ENCODE measurements around the gene ADI1.

Gene ADI1

DNA sequence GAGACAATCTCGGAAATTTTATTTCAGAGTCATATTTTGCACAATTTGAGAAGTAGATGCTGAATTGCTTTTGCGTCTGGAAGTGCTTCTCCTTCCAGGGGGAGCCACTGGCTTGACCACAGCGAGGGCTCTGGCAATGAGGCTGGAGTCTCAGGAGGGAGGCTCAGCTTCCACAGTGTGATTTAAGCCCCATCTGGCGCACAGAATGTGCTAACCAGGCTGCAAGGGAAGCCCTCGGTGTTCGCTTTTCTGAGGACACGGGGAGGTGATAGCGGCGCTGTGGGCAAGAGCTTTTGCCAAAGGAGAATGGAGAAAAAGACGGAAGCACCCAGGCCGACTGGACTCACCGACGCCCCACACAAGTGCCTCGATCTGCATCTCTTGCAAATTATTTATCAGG is 52.4 kb downstream of the ADI1 start:
- Histone ChIP-seq H2AFZ (ENCODE audit: low read length) (no peak overlapping the region), H2AK5ac (ENCODE audit: low read depth, low read length) (no peak overlapping the region), H3K4me1 (ENCODE audit: control insufficient read depth in 2 of 2, insufficient read depth in 1 of 2, low read depth in 1 of 2, low read length in 2 of 2) (peaks cover 0 to 11% of the 10 kb centered on the region in 2 donors), H4K91ac (ENCODE audit: low read depth, low read length, poor library complexity) (no peak overlapping the region), H4K8ac (ENCODE audit: low read depth, low read length) (no peak overlapping the region), H3K14ac (ENCODE audit: low read length) (no peak overlapping the region), H3K27me3 (ENCODE audit: control insufficient read depth in 3 of 3, insufficient read depth in 3 of 3, low read depth in 1 of 3, low read length in 3 of 3) (no peaks in the 10 kb centered on the region), H2BK5ac (ENCODE audit: low read length) (no peak overlapping the region), H3K4ac (ENCODE audit: low read length) (no peak overlapping the region), H3K9ac (ENCODE audit: low read depth, low read length, poor library complexity) (no peak overlapping the region), H3K23ac (ENCODE audit: low read depth, low read length, poor library complexity) (no peak overlapping the region), H3K79me1 (ENCODE audit: low read depth, low read length) (no peaks in the 10 kb centered on the region), H3K36me3 (replicated peaks in 1 of 2; ENCODE audit: control insufficient read depth in 2 of 2, insufficient read depth in 2 of 2, low read length in 2 of 2) (peaks cover 15 to 85% of the 10 kb centered on the region in 2 donors), H2BK120ac (ENCODE audit: low read depth, low read length) (no peak overlapping the region), H3K4me3 (ENCODE audit: low read length in 2 of 2) (no peak overlapping the region), H3K27ac (replicated peaks; ENCODE audit: low read length) (no peak overlapping the region), H3K4me2 (ENCODE audit: insufficient read depth, low read length, poor library complexity, severe bottlenecking) (no peak overlapping the region), H3K9me3 (replicated peaks in 1 of 2; ENCODE audit: control insufficient read depth in 2 of 2, insufficient read depth in 1 of 2, low read depth in 1 of 2, low read length in 2 of 2) (no peaks in the 10 kb centered on the region), H3K18ac (ENCODE audit: low read length) (no peak overlapping the region), H2BK15ac (ENCODE audit: low read length) (no peak overlapping the region), H2BK12ac (ENCODE audit: low read length) (no peak overlapping the region)
- WGBS, 2 donors (ENCODE audit: extremely low coverage in 2 of 2, insufficient read length in 2 of 2, insufficient replicate concordance in 1 of 2): no CpG with 5 or more reads among the region's 14 CpGs
- no peak for DNase-seq (ENCODE audit: low spot score)

DNA sequence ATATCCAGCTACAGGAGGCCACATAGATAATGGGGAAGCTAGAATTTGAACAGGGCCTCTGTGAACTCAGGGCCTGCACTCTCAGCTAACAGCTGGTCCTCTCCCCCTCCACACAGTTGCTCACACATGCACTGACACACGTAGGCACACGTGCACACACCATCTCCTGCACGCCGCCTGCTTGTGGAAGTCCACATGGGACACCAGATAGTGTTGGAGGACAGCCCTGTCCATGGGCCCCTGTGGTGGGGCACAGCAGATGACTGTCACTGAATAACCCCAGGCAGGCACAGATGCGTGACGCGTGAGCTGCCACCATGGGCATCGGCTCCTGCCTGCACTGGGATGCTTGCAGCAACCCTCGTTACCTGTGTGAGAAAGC is 52.9 kb downstream of the ADI1 start:
- H3K4me2 ChIP-seq (ENCODE audit: insufficient read depth, low read length, poor library complexity, severe bottlenecking): no peak overlapping the region
- no peak overlapping the region for H2BK15ac ChIP-seq (ENCODE audit: low read length)
- no peak overlapping the region for H4K91ac ChIP-seq (ENCODE audit: low read depth, low read length, poor library complexity)
- H3K4ac ChIP-seq (ENCODE audit: low read length): no peak overlapping the region
- H3K9ac ChIP-seq (ENCODE audit: low read depth, low read length, poor library complexity): peak overlapping the region; percentile 80
- H2BK12ac ChIP-seq (ENCODE audit: low read length): peak overlapping the region; percentile 93
- H2AFZ ChIP-seq (ENCODE audit: low read length): no peak overlapping the region
- no peaks in the 10 kb centered on the region for H3K79me1 ChIP-seq (ENCODE audit: low read depth, low read length)
- H3K4me3 ChIP-seq (ENCODE audit: low read length in 2 of 2): peak overlapping the region in 1 of 2 donors; percentile 42
- peaks cover 13 to 82% of the 10 kb centered on the region in 2 donors for H3K36me3 ChIP-seq (replicated peaks in 1 of 2; ENCODE audit: control insufficient read depth in 2 of 2, insufficient read depth in 2 of 2, low read length in 2 of 2)
- no peak overlapping the region for H3K27ac ChIP-seq (replicated peaks; ENCODE audit: low read length)
- no peak overlapping the region for H2BK120ac ChIP-seq (ENCODE audit: low read depth, low read length)
- H4K8ac ChIP-seq (ENCODE audit: low read depth, low read length): no peak overlapping the region
- H3K9me3 ChIP-seq (replicated peaks in 1 of 2; ENCODE audit: control insufficient read depth in 2 of 2, insufficient read depth in 1 of 2, low read depth in 1 of 2, low read length in 2 of 2): no peaks in the 10 kb centered on the region
- no peak for DNase-seq (ENCODE audit: low spot score)
- no peak overlapping the region for H2AK5ac ChIP-seq (ENCODE audit: low read depth, low read length)
- H3K23ac ChIP-seq (ENCODE audit: low read depth, low read length, poor library complexity): peak overlapping the region; percentile 60
- no peak overlapping the region for H3K14ac ChIP-seq (ENCODE audit: low read length)
- peaks cover 0 to 11% of the 10 kb centered on the region in 2 donors for H3K4me1 ChIP-seq (ENCODE audit: control insufficient read depth in 2 of 2, insufficient read depth in 1 of 2, low read depth in 1 of 2, low read length in 2 of 2)
- H3K27me3 ChIP-seq (ENCODE audit: control insufficient read depth in 3 of 3, insufficient read depth in 3 of 3, low read depth in 1 of 3, low read length in 3 of 3): no peaks in the 10 kb centered on the region
- H3K18ac ChIP-seq (ENCODE audit: low read length): peak overlapping the region; percentile 78
- H2BK5ac ChIP-seq (ENCODE audit: low read length): no peak overlapping the region
- WGBS, 2 donors (ENCODE audit: extremely low coverage in 2 of 2, insufficient read length in 2 of 2, insufficient replicate concordance in 1 of 2): no CpG with 5 or more reads among the region's 9 CpGs

DNA sequence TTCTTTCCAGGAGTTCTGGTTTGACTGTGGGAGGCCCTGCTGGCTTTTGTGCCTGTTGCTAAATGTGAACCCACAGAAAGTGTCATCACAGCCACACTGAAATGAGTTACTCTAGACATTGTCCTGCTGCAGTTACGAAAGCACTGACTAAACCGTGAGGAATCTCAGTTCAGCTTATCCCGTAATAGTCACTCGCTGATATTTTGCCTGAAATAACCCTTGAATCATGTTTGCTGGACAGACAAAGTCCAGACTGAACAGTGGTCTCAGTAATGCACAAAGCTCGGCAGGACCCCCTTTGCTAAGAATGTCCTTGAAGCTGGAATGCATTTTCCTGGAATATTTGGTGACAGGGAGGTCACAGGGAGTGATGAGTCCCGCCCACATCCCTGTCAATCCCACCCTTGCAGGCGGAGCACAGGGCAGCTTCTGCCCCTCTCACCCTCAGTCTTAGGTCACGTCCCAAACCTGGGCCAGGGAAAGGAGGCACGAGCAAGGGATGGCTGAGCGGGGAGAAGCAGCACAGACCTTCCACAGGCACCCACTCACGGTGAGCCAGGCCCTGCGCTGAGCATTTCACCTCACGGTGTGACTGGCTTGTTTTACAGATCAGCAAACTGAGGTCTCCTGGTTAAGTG is 53.4 kb downstream of the ADI1 start:
- H2BK5ac ChIP-seq (ENCODE audit: low read length): no peak overlapping the region
- peaks cover 13 to 78% of the 10 kb centered on the region in 2 donors for H3K36me3 ChIP-seq (replicated peaks in 1 of 2; ENCODE audit: control insufficient read depth in 2 of 2, insufficient read depth in 2 of 2, low read length in 2 of 2)
- no peak overlapping the region for H4K8ac ChIP-seq (ENCODE audit: low read depth, low read length)
- H3K4me1 ChIP-seq (ENCODE audit: control insufficient read depth in 2 of 2, insufficient read depth in 1 of 2, low read depth in 1 of 2, low read length in 2 of 2): peaks cover 0 to 11% of the 10 kb centered on the region in 2 donors
- no peak overlapping the region for H3K4me3 ChIP-seq (ENCODE audit: low read length in 2 of 2)
- no peaks in the 10 kb centered on the region for H3K27me3 ChIP-seq (ENCODE audit: control insufficient read depth in 3 of 3, insufficient read depth in 3 of 3, low read depth in 1 of 3, low read length in 3 of 3)
- no peak overlapping the region for H3K14ac ChIP-seq (ENCODE audit: low read length)
- H3K4ac ChIP-seq (ENCODE audit: low read length): no peak overlapping the region
- no CpG with 5 or more reads among the region's 13 CpGs for WGBS, 2 donors (ENCODE audit: extremely low coverage in 2 of 2, insufficient read length in 2 of 2, insufficient replicate concordance in 1 of 2)
- H3K79me1 ChIP-seq (ENCODE audit: low read depth, low read length): no peaks in the 10 kb centered on the region
- H2BK12ac ChIP-seq (ENCODE audit: low read length): no peak overlapping the region
- H3K23ac ChIP-seq (ENCODE audit: low read depth, low read length, poor library complexity): peak overlapping the region; percentile 60
- no peak overlapping the region for H2AFZ ChIP-seq (ENCODE audit: low read length)
- H4K91ac ChIP-seq (ENCODE audit: low read depth, low read length, poor library complexity): no peak overlapping the region
- H2AK5ac ChIP-seq (ENCODE audit: low read depth, low read length): no peak overlapping the region
- H3K9ac ChIP-seq (ENCODE audit: low read depth, low read length, poor library complexity): no peak overlapping the region
- H3K9me3 ChIP-seq (replicated peaks in 1 of 2; ENCODE audit: control insufficient read depth in 2 of 2, insufficient read depth in 1 of 2, low read depth in 1 of 2, low read length in 2 of 2): no peaks in the 10 kb centered on the region
- no peak overlapping the region for H2BK15ac ChIP-seq (ENCODE audit: low read length)
- no peak for DNase-seq (ENCODE audit: low spot score)
- H2BK120ac ChIP-seq (ENCODE audit: low read depth, low read length): no peak overlapping the region
- no peak overlapping the region for H3K4me2 ChIP-seq (ENCODE audit: insufficient read depth, low read length, poor library complexity, severe bottlenecking)
- peak overlapping the region; percentile 78 for H3K18ac ChIP-seq (ENCODE audit: low read length)
- no peak overlapping the region for H3K27ac ChIP-seq (replicated peaks; ENCODE audit: low read length)

DNA sequence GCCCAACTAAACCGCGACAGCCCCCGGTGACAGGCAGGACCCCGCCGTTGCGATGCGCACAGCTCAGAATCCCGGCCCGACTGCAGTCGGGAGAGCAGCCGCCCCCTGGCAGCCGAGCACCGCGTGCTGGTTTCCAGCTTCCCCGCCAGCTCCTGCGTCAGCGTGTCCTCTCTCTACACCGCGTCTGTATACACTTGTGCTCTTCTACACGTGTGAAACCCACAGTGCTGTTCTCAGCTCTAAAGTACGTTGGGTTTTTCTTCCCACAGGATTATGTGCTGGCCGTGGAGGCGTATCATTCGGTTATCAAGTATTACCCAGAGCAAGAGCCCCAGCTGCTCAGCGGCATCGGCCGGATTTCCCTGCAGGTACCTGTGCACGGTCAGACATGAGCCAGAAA is 54.0 kb downstream of the ADI1 start:
- no peak overlapping the region for H3K4me2 ChIP-seq (ENCODE audit: insufficient read depth, low read length, poor library complexity, severe bottlenecking)
- DNase-seq (ENCODE audit: low spot score): no peak
- WGBS, 2 donors (ENCODE audit: extremely low coverage in 2 of 2, insufficient read length in 2 of 2, insufficient replicate concordance in 1 of 2): no CpG with 5 or more reads among the region's 28 CpGs

More for the DNA sequence above, 54.0 kb downstream of the ADI1 start:
- no peak overlapping the region for H2BK12ac ChIP-seq (ENCODE audit: low read length)
- H4K8ac ChIP-seq (ENCODE audit: low read depth, low read length): no peak overlapping the region
- H3K9ac ChIP-seq (ENCODE audit: low read depth, low read length, poor library complexity): no peak overlapping the region
- H3K36me3 ChIP-seq (replicated peaks in 1 of 2; ENCODE audit: control insufficient read depth in 2 of 2, insufficient read depth in 2 of 2, low read length in 2 of 2): peaks cover 13 to 76% of the 10 kb centered on the region in 2 donors
- no peak overlapping the region for H3K23ac ChIP-seq (ENCODE audit: low read depth, low read length, poor library complexity)
- no peak overlapping the region for H2BK5ac ChIP-seq (ENCODE audit: low read length)
- H3K79me1 ChIP-seq (ENCODE audit: low read depth, low read length): no peaks in the 10 kb centered on the region
- H2AK5ac ChIP-seq (ENCODE audit: low read depth, low read length): no peak overlapping the region
- H3K4me1 ChIP-seq (ENCODE audit: control insufficient read depth in 2 of 2, insufficient read depth in 1 of 2, low read depth in 1 of 2, low read length in 2 of 2): peaks cover 0 to 11% of the 10 kb centered on the region in 2 donors
- no peak overlapping the region for H2AFZ ChIP-seq (ENCODE audit: low read length)
- no peak overlapping the region for H3K4ac ChIP-seq (ENCODE audit: low read length)
- H3K27me3 ChIP-seq (ENCODE audit: control insufficient read depth in 3 of 3, insufficient read depth in 3 of 3, low read depth in 1 of 3, low read length in 3 of 3): no peaks in the 10 kb centered on the region
- H3K18ac ChIP-seq (ENCODE audit: low read length): no peak overlapping the region
- no peak overlapping the region for H4K91ac ChIP-seq (ENCODE audit: low read depth, low read length, poor library complexity)
- no peak overlapping the region for H2BK15ac ChIP-seq (ENCODE audit: low read length)
- no peak overlapping the region for H2BK120ac ChIP-seq (ENCODE audit: low read depth, low read length)
- H3K27ac ChIP-seq (replicated peaks; ENCODE audit: low read length): no peak overlapping the region
- no peak overlapping the region for H3K14ac ChIP-seq (ENCODE audit: low read length)
- H3K4me3 ChIP-seq (ENCODE audit: low read length in 2 of 2): no peak overlapping the region
- H3K9me3 ChIP-seq (replicated peaks in 1 of 2; ENCODE audit: control insufficient read depth in 2 of 2, insufficient read depth in 1 of 2, low read depth in 1 of 2, low read length in 2 of 2): no peaks in the 10 kb centered on the region

Data from neuronal stem cell (in vitro differentiated cells).